ENCODE results near the gene FNIP2.
"Not testable (repeated sequence)": the region's sequence is repeated elsewhere in the genome, so short reads cannot be mapped to it uniquely, and the experiment has no call there.

Gene FNIP2

GRCh38 chr4:158789853-158790252, 21.0 kb downstream of the FNIP2 start:
- no peak for DNase-seq (ENCODE audit: low read depth in 2 of 3, low spot score in 2 of 3)

DNA sequence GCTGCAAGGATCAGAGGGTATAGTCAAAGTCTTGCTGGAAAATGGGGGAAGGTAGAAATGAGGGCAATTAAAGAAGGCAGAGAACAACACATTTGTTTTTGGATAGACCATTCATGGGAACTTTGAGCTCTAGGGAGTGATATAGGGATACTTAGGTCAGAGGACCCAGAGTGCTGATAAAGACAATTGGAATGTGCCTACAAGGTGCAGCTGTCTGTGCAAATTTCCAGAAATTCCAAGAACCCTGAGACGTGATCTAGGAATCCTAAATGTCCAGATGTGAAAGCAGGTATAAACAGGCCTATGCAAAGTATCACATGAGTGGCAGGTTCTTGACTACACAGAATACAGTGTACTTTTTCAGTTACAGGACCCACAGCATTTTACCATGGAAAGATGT, 24.2 kb downstream of the FNIP2 start:
- DNase-seq (ENCODE audit: low read depth in 2 of 3, low spot score in 2 of 3) = no peak

DNA sequence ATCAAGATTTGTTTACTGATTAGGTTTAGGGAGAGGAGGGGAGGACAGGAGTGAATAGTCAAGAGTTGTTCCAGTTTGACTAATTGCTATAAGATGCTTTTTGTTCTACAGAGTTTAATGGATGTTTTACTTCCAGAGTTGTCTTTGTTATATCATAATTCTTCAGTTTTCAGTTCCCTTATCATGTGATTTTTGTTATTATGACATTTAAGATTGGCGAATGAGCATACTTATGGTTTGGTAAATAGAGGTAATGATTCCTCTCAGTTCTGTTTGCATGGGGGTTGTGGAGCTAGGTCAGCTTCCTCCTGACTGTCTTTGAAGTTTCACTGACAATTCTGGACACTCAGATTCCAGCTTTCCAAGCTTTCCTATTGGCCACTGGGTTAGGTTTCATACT, 24.6 kb downstream of the FNIP2 start:
- not testable (repeated sequence) for DNase-seq (ENCODE audit: low read depth in 2 of 3, low spot score in 2 of 3)

GRCh38 chr4:158796370-158797140, 27.7 kb downstream of the FNIP2 start:
- no peak for DNase-seq (ENCODE audit: low read depth in 2 of 3, low spot score in 2 of 3)

GRCh38 chr4:158798062-158798461, 29.2 kb downstream of the FNIP2 start:
- no peak for DNase-seq (ENCODE audit: low read depth in 2 of 3, low spot score in 2 of 3)

- no peak for DNase-seq (ENCODE audit: low read depth in 2 of 3, low spot score in 2 of 3)
These were observed 30.4 kb downstream of the FNIP2 start for GRCh38 chr4:158799013-158799770.

DNA sequence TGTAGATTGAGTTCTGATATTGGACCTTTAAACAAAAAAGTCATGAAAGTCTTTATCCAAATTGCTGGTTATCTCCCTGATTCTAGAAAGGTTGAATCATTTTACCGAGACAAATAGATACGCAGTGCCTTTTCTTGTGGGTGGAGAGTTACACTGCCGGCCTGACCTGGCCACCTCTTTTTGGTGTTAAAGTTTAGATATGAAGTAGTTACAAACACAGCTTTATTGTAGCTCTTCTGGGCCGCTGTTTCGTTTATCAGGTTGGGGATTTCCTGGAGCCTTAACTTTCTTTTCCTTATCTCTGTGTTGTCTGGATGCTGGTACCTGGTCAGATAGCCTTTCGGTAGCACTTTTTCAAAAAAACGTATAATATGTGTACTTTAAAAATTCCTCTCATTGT, 31.0 kb downstream of the FNIP2 start:
- no peak for DNase-seq (ENCODE audit: low read depth in 2 of 3, low spot score in 2 of 3)

GRCh38 chr4:158801066-158801465, 32.2 kb downstream of the FNIP2 start:
- DNase-seq (ENCODE audit: low read depth in 2 of 3, low spot score in 2 of 3) = no peak

DNA sequence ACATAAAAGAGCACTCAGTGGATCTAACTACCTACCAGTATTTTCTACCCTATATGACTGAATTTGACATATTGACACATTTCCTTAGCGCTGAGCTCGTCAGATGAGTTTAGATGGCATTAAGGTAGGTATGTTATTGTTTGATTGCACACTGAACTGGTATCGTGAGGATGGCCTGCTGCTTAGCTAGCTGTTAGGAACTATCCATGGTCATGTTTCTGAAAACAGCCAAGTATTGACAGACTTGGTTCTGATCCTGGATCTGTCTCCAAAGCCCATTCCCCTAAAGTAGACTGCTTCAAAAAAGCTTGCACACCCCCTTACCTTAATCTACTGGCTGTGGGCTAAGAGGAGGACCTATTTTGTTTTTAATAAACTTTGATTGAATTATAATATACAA, 32.9 kb downstream of the FNIP2 start:
- DNase-seq (ENCODE audit: low read depth in 2 of 3, low spot score in 2 of 3) = no peak

GRCh38 chr4:158802914-158803313, 34.1 kb downstream of the FNIP2 start:
- no peak for DNase-seq (ENCODE audit: low read depth in 2 of 3, low spot score in 2 of 3)

GRCh38 chr4:158805635-158806471, 37.0 kb downstream of the FNIP2 start:
- no peak for DNase-seq (ENCODE audit: low read depth in 2 of 3, low spot score in 2 of 3)

GRCh38 chr4:158807691-158808090, 38.9 kb downstream of the FNIP2 start:
- DNase-seq (ENCODE audit: low read depth in 2 of 3, low spot score in 2 of 3) = no peak

- DNase-seq (ENCODE audit: low read depth in 2 of 3, low spot score in 2 of 3) = no peak
These were observed 39.6 kb downstream of the FNIP2 start for GRCh38 chr4:158808399-158808798.

DNA sequence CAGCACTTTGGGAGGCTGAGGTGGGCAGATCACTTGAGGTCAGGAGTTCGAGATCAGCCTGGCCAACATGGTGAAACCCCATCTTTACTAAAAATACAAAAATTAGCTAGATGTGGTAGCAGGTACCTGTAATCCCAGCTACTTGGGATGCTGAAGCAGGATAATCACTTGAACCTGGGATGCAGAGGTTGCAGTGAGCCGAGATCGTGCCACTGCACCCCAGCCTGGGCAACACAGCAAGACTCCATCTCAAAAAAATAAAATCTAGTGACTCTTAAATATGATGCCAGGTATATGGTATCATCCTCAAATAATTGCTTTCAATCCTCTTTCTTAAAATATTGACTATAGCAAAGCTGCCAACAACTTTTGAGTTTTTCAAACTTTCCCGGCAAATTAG, 40.4 kb downstream of the FNIP2 start:
- DNase-seq (ENCODE audit: low read depth in 2 of 3, low spot score in 2 of 3) = not testable (repeated sequence)

- DNase-seq (ENCODE audit: low read depth in 2 of 3, low spot score in 2 of 3) = no peak
These were observed 41.0 kb downstream of the FNIP2 start for GRCh38 chr4:158809611-158810486.

DNA sequence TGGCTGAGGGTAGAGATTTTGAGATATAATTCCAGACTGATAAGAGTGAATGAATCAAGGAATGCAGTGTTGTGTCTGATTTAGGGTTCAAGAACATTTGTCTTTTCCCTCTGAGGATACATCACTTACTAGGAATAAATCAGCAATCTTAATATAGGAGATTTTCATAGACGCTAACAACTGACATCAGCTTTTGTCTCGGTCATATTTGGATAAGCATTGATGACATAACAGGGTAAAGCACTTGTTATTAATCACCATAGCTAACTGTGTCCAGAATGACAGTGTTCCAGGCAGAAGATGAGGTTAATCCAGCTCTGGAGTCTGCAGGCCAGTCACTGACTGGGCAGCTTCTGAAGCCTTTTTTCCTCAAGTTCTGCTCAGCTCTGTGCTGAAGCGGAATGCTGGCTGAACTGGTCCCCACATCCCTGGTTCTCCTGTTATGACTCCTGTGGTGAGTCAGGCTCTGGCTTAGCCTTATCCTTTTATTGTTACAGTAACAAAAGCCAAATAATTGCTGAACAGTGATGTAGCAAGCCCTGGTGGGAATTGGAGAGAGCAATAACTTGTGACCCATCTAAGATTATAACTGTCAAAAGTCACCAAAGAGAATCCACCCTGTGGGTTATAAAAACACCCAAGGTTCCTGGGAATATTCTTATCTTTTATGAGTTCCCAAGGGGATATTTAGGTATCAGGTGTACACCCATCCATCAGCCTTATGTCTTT, 41.8 kb downstream of the FNIP2 start:
- DNase-seq (ENCODE audit: low read depth in 2 of 3, low spot score in 2 of 3) = no peak

GRCh38 chr4:158811216-158811540, 42.4 kb downstream of the FNIP2 start:
- no peak for DNase-seq (ENCODE audit: low read depth in 2 of 3, low spot score in 2 of 3)

DNA sequence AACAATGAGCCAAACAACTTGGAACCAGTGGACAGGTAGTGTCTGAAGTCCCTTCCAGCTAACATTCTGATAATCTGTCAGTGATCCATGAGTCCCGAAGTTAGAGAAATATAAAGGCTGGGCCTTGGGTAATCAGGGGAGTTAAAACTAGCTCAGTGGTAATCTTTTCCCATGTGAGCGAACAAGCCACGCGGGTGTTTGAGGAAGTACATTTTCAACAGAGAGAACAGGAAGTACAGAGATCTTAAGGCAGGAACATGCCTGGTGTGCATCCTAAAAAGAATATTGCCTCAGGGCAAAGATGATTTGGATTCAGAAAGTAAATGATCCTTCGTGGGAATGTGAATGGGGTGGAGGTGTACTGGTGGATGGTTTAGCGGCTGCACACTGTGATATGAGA, 42.9 kb downstream of the FNIP2 start:
- no peak for DNase-seq (ENCODE audit: low read depth in 2 of 3, low spot score in 2 of 3)

DNA sequence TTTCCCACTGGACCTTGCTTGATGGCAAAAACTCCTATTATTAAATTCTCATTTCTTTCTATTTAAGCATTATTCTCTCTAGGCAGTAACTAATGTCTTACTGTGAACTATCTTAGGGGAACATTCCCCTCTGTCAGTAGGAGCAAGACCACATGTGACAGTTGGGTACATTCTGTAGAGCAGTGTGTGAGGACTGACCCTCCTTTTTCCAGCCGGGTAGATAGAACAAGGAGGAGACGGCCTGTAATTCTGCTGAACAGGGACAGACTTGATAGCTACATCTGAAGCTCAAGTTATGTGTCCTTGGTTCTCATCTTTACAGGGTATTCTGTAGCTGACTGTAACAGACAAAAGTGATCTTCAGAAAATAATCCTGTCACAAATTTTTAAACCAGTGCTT, 43.3 kb downstream of the FNIP2 start:
- DNase-seq (ENCODE audit: low read depth in 2 of 3, low spot score in 2 of 3) = no peak

GRCh38 chr4:158812543-158812942, 43.7 kb downstream of the FNIP2 start:
- DNase-seq (ENCODE audit: low read depth in 2 of 3, low spot score in 2 of 3) = no peak

Data from activated CD8-positive, alpha-beta memory T cell treated with anti-CD3 and anti-CD28 coated beads for 48 hours (primary cell).